A549 (cell line): ENCODE measurements around the gene NAA38. TPM values are rescaled to one million over a fixed set of nuclear protein-coding genes. Genes with fewer than 3 reads are reported as not detected.

Experiments
- BCL3 ChIP-seq: fragments of >200 bp; sonication (Bioruptor Twin); formaldehyde crosslinking; IDR thresholded peaks from 3 replicates; pipeline ENCODE4 v1.6.1; 2016
- BHLHE40 ChIP-seq: IDR thresholded peaks from 2 replicates; pipeline ENCODE4 v1.6.1; 2012; ENCODE audit warnings: low read depth, low read length, inconsistent platforms
- CBX2 ChIP-seq: fragments of 200-600 bp; sonication (generic); IDR thresholded peaks from 2 replicates; pipeline ENCODE4 v1.6.1; 2016; ENCODE audit warnings: low read depth, mild to moderate bottlenecking, borderline replicate concordance
- CHD4 ChIP-seq: fragments of 200-600 bp; sonication (generic); IDR thresholded peaks from 2 replicates; pipeline ENCODE4 v1.6.1; 2016; ENCODE audit warnings: antibody characterized with exemption, mild to moderate bottlenecking, borderline replicate concordance
- ESRRA ChIP-seq: fragments of 150-350 bp; IDR thresholded peaks from 2 replicates; pipeline ENCODE4 v1.6.1; 2014; ENCODE audit warnings: mild to moderate bottlenecking, low read length, borderline replicate concordance
- FOSB ChIP-seq: fragments of 250-450 bp; sonication (Bioruptor Pico); IDR thresholded peaks from 2 replicates; pipeline ENCODE4 v1.5.0; 2020; ENCODE audit warnings: mild to moderate bottlenecking, moderate library complexity
- FOXS1 ChIP-seq: fragments of 250-450 bp; sonication (Bioruptor Pico); IDR thresholded peaks from 2 replicates; pipeline ENCODE4 v1.5.0; 2020; ENCODE audit warnings: mild to moderate bottlenecking, moderate library complexity
- HDAC2 ChIP-seq: fragments of 200-600 bp; sonication (generic); IDR thresholded peaks from 2 replicates; pipeline ENCODE4 v1.6.1; 2016
- HOXB5 ChIP-seq: fragments of 250-450 bp; sonication (Bioruptor Pico); IDR thresholded peaks from 2 replicates; pipeline ENCODE4 v1.5.0; 2020; ENCODE audit warnings: mild to moderate bottlenecking, moderate library complexity
- JUN ChIP-seq, 2 experiments: fragments of >200 bp; sonication (Bioruptor Twin); formaldehyde crosslinking; IDR thresholded peaks; 2 replicates in 1 of 2; 3 replicates in 1 of 2; pipeline ENCODE4 v1.6.1; 2016 to 2017
- JUNB ChIP-seq: fragments of >200 bp; sonication (Bioruptor Twin); formaldehyde crosslinking; IDR thresholded peaks from 2 replicates; pipeline ENCODE4 v1.6.1; 2016
- KDM1A ChIP-seq: fragments of 200-600 bp; sonication (generic); IDR thresholded peaks from 2 replicates; pipeline ENCODE4 v1.6.1; 2016; ENCODE audit warnings: low read depth, mild to moderate bottlenecking
- MAZ ChIP-seq: fragments of 150-350 bp; IDR thresholded peaks from 2 replicates; pipeline ENCODE4 v1.6.1; 2014; ENCODE audit warnings: antibody characterized with exemption, low read depth, low read length, borderline replicate concordance
- NFE2L2 ChIP-seq: fragments of 150-350 bp; conservative IDR thresholded peaks from 2 replicates; pipeline ENCODE4 v1.6.1; 2014; ENCODE audit warnings: low read length
- NPAS2 ChIP-seq: fragments of 250-450 bp; sonication (Bioruptor Pico); IDR thresholded peaks from 2 replicates; pipeline ENCODE4 v1.8.0; 2022; ENCODE audit warnings: mild to moderate bottlenecking, moderate library complexity, borderline replicate concordance
- NR3C1 ChIP-seq: fragments of >200 bp; sonication (Bioruptor Twin); formaldehyde crosslinking; IDR thresholded peaks from 3 replicates; pipeline ENCODE4 v1.6.1; 2017
- POLR2A ChIP-seq: IDR thresholded peaks from 2 replicates; pipeline ENCODE4 v1.6.1; 2012; ENCODE audit warnings: mild to moderate bottlenecking, low read length
- POLR2AphosphoS2 ChIP-seq: conservative IDR thresholded peaks from 2 replicates; pipeline ENCODE4 v1.6.1; 2012; ENCODE audit warnings: low read length, improper control_type of control experiment, inconsistent platforms
- RAD21 ChIP-seq, 2 experiments: fragments of >200 bp in 1 of 2; sonication (Bioruptor Twin) in 1 of 2; formaldehyde crosslinking in 1 of 2; IDR thresholded peaks in 1 of 2; conservative IDR thresholded peaks in 1 of 2; 2 replicates in 1 of 2; 3 replicates in 1 of 2; pipeline ENCODE4 v1.6.1; 2012 to 2018; ENCODE audit warnings: inconsistent platforms in 1 of 2
- RARB ChIP-seq: fragments of 250-450 bp; sonication (Bioruptor Pico); IDR thresholded peaks from 2 replicates; pipeline ENCODE4 v1.8.0; 2021; ENCODE audit warnings: mild to moderate bottlenecking, moderate library complexity
- TFCP2L1 ChIP-seq: fragments of 250-450 bp; sonication (Bioruptor Pico); IDR thresholded peaks from 2 replicates; pipeline ENCODE4 v1.5.0; 2021; ENCODE audit warnings: mild to moderate bottlenecking
- TP53 ChIP-seq: fragments of 250-450 bp; sonication (Bioruptor Pico); IDR thresholded peaks from 2 replicates; pipeline ENCODE4 v1.5.0; 2021; ENCODE audit warnings: mild to moderate bottlenecking, moderate library complexity
- ZC3H11A ChIP-seq: fragments of 450-650 bp; IDR thresholded peaks from 2 replicates; pipeline ENCODE4 v1.6.1; 2014; ENCODE audit warnings: antibody characterized with exemption, mild to moderate bottlenecking
- ZFP36 ChIP-seq: fragments of 450-650 bp; IDR thresholded peaks from 2 replicates; pipeline ENCODE4 v1.6.1; 2014; ENCODE audit warnings: borderline replicate concordance; ENCODE audit not compliant: partially characterized antibody
- ZSCAN20 ChIP-seq: fragments of 250-450 bp; sonication (Bioruptor Pico); IDR thresholded peaks from 2 replicates; pipeline ENCODE4 v1.8.0; 2022; ENCODE audit warnings: mild to moderate bottlenecking, moderate library complexity
- polyA plus RNA-seq, 4 experiments: library from polyadenylated mRNA; depleted of rRNA in 3 of 4; stranded (reverse); fragments of >200 nt; fragmentation: RNase III in 1 of 4; extraction: RNeasy Plus Mini Kit Qiagen cat#74134 plus additional on column Dnase treatment in 1 of 4; gene quantifications; 2 replicates in 3 of 4; 3 replicates in 1 of 4; pipeline ENCODE4 v1.2.3, GENCODE V29; 2011 to 2017
- TF ChIP-seq, protein P1 (sequence below): fragments of 200-600 bp; sonication (generic); IDR thresholded peaks from 2 replicates; pipeline ENCODE4 v1.6.1; 2016; ENCODE audit warnings: antibody characterized with exemption, mild to moderate bottlenecking, moderate library complexity
- TF ChIP-seq, protein P2 (sequence below): fragments of >200 bp; sonication (Bioruptor Twin); formaldehyde crosslinking; IDR thresholded peaks from 2 replicates; pipeline ENCODE4 v1.6.1; 2016

NAA38 gene
- polyA plus RNA-seq, 2 of the 4 experiments (the other 2 are of a cell fraction) = 102 to 287 TPM

GRCh38 chr17:7836596-7837407 lies 20.6 kb downstream of the NAA38 start (continued):
- TF ChIP-seq BCL3 (no peak), HDAC2 (no peak), CHD4 (no peak), RAD21 (conservative IDR thresholded peaks at IDR 0.05 in 1 of 2, IDR thresholded peaks at IDR 0.05 in 1 of 2) (0 out of 5 replicates have a peak, but pooled peaks of 1 of the 2 experiments have one; percentile 21), ZFP36 (no peak), BHLHE40 (peak; percentile 100), NFE2L2 (no peak), POLR2A (no peak), ZSCAN20 (CRISPR knock-in tag) (no peak), NR3C1 (no peak), JUNB (peak; percentile 34; the same call in 1 of the 2 replicates), NPAS2 (CRISPR knock-in tag) (peak; percentile 66; the same call in 1 of the 2 replicates), HOXB5 (no peak; the same call in 1 of the 2 replicates), ESRRA (peak; percentile 62; the same call in 1 of the 2 replicates), TP53 (CRISPR knock-in tag) (no peak), KDM1A (no peak), JUN (IDR thresholded peaks at IDR 0.05) (peak; percentile 46 to 84; a peak in 4 of 5 replicates), FOSB (CRISPR knock-in tag) (no peak), FOXS1 (CRISPR knock-in tag) (no peak), CBX2 (no peak), TFCP2L1 (CRISPR knock-in tag) (peak; percentile 30; the same call in 1 of the 2 replicates), RARB (CRISPR knock-in tag) (peak; percentile 85), MAZ (peak; percentile 99), ZC3H11A (no peak), POLR2AphosphoS2 (no peak)
- TF ChIP-seq, protein P1, sequence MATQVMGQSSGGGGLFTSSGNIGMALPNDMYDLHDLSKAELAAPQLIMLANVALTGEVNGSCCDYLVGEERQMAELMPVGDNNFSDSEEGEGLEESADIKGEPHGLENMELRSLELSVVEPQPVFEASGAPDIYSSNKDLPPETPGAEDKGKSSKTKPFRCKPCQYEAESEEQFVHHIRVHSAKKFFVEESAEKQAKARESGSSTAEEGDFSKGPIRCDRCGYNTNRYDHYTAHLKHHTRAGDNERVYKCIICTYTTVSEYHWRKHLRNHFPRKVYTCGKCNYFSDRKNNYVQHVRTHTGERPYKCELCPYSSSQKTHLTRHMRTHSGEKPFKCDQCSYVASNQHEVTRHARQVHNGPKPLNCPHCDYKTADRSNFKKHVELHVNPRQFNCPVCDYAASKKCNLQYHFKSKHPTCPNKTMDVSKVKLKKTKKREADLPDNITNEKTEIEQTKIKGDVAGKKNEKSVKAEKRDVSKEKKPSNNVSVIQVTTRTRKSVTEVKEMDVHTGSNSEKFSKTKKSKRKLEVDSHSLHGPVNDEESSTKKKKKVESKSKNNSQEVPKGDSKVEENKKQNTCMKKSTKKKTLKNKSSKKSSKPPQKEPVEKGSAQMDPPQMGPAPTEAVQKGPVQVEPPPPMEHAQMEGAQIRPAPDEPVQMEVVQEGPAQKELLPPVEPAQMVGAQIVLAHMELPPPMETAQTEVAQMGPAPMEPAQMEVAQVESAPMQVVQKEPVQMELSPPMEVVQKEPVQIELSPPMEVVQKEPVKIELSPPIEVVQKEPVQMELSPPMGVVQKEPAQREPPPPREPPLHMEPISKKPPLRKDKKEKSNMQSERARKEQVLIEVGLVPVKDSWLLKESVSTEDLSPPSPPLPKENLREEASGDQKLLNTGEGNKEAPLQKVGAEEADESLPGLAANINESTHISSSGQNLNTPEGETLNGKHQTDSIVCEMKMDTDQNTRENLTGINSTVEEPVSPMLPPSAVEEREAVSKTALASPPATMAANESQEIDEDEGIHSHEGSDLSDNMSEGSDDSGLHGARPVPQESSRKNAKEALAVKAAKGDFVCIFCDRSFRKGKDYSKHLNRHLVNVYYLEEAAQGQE = no peak
- TF ChIP-seq, protein P2, sequence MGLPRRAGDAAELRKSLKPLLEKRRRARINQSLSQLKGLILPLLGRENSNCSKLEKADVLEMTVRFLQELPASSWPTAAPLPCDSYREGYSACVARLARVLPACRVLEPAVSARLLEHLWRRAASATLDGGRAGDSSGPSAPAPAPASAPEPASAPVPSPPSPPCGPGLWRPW = no peak
